Measurements from ENCODE around the gene MPG. TPM values are rescaled to one million over a fixed set of nuclear protein-coding genes. Genes with fewer than 3 reads are reported as not detected.

MPG gene
- total RNA-seq, 1 donor from 2014 or later: 72.6 TPM

DNA sequence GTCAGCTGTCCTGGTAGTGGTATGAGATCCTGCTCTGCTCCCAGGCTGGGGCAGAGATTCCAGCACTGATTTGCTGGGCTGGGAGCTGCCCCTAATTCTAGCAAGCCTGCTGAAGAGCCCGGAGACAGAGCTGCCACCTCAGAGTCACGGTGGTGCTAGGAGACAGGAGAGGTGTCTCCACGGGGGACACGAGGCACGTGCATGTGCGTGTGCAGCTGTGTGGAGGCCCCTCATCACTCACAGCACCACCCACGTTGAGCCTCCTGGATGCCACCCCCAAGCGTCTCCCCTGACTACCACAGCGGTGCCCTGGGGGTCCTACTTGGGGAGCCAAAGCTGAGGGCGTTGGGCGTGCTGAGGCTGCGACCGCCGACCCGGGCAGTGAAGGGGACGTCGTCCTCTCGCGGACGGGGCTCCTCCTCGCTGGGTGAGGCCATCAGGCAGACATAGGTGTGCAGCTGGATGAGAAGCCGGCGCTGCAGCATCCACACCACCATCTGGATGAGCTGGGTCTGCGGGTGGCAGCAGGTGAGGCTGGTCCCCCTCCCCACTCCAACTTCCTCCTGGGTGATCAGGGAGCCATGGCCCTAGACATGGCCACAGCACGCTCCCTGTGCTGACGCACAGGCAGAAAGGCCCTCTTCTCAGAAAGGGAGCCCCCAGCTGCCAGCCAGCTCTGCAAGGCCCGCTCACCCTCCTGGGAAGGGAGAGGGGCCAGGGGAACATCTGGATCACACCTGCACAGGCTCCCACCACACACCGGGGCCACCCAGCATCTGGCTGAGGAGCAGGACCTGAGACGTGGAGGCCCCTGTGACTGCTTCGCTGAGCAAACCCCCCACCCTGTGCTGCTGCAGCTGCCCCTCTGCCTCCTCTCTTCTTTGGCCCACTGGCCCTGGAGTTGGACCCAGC lies 11.6 kb downstream of the MPG start:
- Mint-ChIP-seq H3K9me3 (no peaks in the 10 kb centered on the region), H3K4me3 (no peak overlapping the region), H3K36me3 (ENCODE audit: low read depth) (peaks cover 26% of the 10 kb centered on the region), H3K27ac (no peak overlapping the region), H3K4me1 (peaks cover 8% of the 10 kb centered on the region), H3K27me3 (no peaks in the 10 kb centered on the region)
- intact Hi-C loops (cut with micrococcal nuclease): no loop called here
- no peak for DNase-seq

DNA sequence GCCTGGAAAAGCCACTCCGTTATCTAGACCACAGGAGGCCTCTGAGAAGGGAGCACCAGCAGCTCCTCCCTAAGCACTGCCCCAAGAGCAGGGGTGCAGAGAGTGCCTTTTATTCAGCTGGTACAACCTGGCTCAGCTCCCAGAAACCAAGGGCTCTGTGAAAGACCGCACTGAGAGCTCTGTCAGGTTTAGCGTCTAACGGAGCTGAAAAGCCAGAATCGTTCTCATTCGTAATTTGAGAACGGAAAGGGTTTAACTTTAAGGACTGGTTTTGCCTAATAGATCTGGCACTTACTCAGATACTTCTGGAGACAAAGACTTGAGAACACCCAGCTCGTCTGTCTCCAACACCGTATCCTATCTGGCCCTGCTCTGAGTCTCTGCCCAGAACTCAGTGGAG lies 13.5 kb downstream of the MPG start:
- H3K27me3 Mint-ChIP-seq: no peaks in the 10 kb centered on the region
- H3K27ac Mint-ChIP-seq: no peak overlapping the region
- intact Hi-C loops (cut with micrococcal nuclease): no loop called here
- no peak for DNase-seq
- no peaks in the 10 kb centered on the region for H3K9me3 Mint-ChIP-seq
- no peaks in the 10 kb centered on the region for H3K4me1 Mint-ChIP-seq
- H3K4me3 Mint-ChIP-seq: no peak overlapping the region
- H3K36me3 Mint-ChIP-seq (ENCODE audit: low read depth): peaks cover 19% of the 10 kb centered on the region

DNA sequence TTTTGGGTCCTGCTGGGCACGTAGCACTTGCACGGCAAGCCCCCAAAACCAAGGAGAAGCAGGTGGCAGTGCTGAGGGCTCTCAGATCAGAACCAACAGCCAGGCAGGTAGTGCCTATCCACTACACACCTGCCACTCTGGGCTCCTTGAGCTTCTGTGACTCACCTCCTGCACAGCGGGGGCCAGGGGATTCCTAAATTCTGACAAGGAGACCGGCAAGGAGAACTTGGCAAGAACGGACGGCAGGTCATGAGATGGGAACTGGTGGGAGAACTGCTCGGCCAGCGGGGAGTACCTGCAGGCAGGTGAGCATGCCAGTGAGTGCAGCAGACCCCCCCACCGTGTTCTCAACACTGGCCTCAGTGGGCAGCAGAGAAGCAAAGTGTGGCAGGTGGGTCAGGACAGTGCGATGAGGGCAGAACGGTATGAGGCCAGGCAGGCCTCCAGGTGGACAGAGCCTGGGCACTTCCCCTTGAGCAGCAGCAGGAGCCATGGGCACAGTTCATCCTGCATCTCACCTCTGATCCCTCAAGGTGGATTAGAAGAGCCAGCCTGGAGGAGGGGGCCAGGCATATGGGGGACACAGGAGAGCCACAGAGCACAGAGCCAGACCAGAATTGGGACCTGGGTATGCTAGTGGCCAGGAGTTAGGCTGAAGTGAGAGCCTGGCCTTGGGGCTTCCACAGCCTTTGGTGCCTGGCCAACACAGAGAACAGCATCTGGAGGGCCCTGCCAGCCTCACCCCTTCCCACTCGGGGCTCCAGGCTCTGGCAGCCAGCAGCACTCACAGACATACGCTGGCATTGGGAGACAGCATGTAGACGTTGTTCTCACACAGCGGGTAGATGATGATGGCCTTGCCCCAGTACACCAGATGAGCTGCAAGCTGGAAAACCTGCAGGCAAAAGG lies 14.7 kb downstream of the MPG start:
- Mint-ChIP-seq H3K36me3 (ENCODE audit: low read depth) (peaks cover 19% of the 10 kb centered on the region), H3K4me1 (peaks cover 5% of the 10 kb centered on the region), H3K4me3 (no peak overlapping the region), H3K27ac (no peak overlapping the region), H3K9me3 (no peaks in the 10 kb centered on the region), H3K27me3 (no peaks in the 10 kb centered on the region)
- intact Hi-C loops (cut with micrococcal nuclease): no loop called here
- no peak for DNase-seq

DNA sequence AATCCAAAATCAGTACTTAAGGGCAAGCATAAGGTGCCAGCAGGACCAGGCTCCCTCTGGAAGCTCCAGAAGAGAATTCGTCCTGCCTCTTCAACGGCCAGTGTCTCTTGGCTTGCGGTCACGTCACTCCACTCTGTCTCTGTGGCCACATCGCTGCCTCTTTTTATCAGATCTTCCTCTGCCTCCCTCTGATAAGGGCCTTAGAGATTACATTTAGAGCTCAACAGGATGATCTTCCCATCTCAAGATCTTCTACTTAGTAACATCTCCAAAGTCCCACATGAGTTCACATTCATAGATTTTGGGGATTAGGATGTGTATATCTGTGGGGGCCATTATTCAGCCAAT lies 16.9 kb downstream of the MPG start:
- Mint-ChIP-seq H3K36me3 (ENCODE audit: low read depth) (peaks cover 16% of the 10 kb centered on the region), H3K4me3 (no peak overlapping the region), H3K9me3 (no peaks in the 10 kb centered on the region), H3K4me1 (peaks cover 5% of the 10 kb centered on the region), H3K27me3 (no peaks in the 10 kb centered on the region), H3K27ac (no peak overlapping the region)
- DNase-seq: no peak
- intact Hi-C loops (cut with micrococcal nuclease): no loop called here

DNA sequence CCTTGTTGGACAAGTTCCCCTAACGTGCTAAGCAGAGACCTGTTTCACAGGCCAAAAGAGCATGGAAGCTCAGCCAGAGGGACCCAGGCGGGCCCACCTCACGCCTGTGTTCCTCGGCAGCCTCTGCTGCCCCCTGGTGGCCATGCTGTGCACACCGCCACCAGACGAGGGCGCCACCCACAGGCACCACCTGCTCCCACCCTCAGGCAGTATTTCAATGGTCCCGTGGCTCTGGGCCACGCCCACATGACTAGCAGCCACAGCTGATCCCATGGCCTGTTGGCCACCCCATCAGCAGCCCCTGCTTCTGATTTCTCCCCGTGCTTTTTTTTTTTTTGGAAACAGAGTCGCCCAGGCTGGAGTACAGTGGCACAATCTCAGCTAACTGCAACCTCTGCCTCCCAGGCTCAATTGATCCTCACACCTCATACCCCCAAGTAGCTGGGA lies 18.9 kb downstream of the MPG start:
- Mint-ChIP-seq H3K27ac (no peak overlapping the region), H3K27me3 (no peaks in the 10 kb centered on the region), H3K36me3 (ENCODE audit: low read depth) (peaks cover 7% of the 10 kb centered on the region), H3K4me1 (peaks cover 5% of the 10 kb centered on the region), H3K4me3 (no peak overlapping the region), H3K9me3 (no peaks in the 10 kb centered on the region)
- intact Hi-C loops (cut with micrococcal nuclease): loop anchor here (1.0 kb wide), 1 partner anchor 32 kb away; no protein-coding TSS in a partner anchor
- DNase-seq: peak; percentile 97

DNA sequence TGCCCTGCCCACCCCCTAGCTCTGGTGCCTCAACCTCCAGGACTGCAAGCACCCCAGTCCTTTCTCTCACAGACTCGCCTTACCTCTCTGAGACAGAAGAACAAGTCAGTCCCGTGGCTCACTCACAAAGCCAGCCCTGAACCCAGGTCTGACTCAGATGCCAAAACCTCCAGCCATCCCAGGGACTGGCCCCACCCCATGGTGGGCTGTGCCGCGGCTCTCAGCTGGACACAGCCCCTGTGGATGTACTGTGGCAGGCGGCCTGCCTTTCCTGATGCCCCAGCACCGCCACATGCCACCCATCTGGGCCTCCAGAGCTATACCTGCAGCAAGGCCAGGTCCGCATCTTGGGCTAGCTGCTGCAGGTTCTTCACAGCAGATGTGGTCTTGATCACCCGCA lies 19.8 kb downstream of the MPG start:
- Mint-ChIP-seq H3K4me1 (peaks cover 5% of the 10 kb centered on the region), H3K27ac (no peak overlapping the region), H3K27me3 (no peaks in the 10 kb centered on the region), H3K9me3 (no peaks in the 10 kb centered on the region), H3K36me3 (ENCODE audit: low read depth) (peaks cover 11% of the 10 kb centered on the region), H3K4me3 (no peak overlapping the region)
- no peak for DNase-seq
- intact Hi-C loops (cut with micrococcal nuclease): loop anchor here (1.0 kb wide), 1 partner anchor 33 kb away; no protein-coding TSS in a partner anchor

DNA sequence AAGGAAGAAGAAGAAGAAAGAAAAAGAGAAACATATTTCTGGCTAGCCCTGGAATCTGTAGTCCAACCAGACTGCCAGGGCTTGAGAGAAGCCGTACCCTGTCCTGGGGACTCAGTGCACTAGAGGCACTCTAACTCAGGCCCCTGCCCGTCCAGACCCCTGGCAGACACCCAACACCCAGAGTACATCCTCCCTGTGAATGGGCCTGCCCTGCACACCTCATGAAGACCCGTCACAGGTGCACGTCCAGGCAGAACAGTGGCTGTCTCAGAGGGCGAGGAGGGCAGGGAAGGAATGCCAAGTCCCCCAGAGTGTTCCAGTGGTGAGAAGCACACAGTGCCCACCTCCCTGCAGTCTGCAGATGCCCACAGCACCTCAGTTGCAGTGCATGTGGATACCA lies 23.0 kb downstream of the MPG start:
- Mint-ChIP-seq H3K36me3 (ENCODE audit: low read depth) (peaks cover 9% of the 10 kb centered on the region), H3K27me3 (no peaks in the 10 kb centered on the region), H3K9me3 (no peaks in the 10 kb centered on the region), H3K4me1 (peaks cover 5% of the 10 kb centered on the region), H3K4me3 (no peak overlapping the region), H3K27ac (no peak overlapping the region)
- intact Hi-C loops (cut with micrococcal nuclease): no loop called here
- no peak for DNase-seq

DNA sequence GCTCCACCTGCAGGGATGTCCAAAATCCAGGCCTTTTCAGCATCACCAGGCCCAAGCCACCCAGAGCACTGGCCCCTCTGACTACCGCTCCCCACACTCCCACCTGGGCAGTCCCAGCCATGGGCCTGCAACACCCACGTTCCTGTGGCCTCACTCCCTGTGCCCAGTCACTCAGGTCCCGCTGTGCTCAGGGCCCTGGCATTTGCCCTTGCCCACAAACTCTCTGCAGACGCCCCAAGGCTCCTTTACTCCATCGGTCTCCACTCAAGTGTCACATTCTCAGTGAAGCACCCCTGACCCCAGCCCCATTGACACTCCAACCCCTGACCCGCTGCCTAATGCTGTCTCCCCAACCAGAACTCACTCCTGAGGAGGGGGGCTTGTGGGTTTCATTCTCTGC lies 23.6 kb downstream of the MPG start:
- no peak for DNase-seq
- H3K9me3 Mint-ChIP-seq: no peaks in the 10 kb centered on the region
- no peaks in the 10 kb centered on the region for H3K27me3 Mint-ChIP-seq
- H3K36me3 Mint-ChIP-seq (ENCODE audit: low read depth): peaks cover 10% of the 10 kb centered on the region
- no peak overlapping the region for H3K4me3 Mint-ChIP-seq
- H3K27ac Mint-ChIP-seq: no peak overlapping the region
- intact Hi-C loops (cut with micrococcal nuclease): no loop called here
- peaks cover 5% of the 10 kb centered on the region for H3K4me1 Mint-ChIP-seq

DNA sequence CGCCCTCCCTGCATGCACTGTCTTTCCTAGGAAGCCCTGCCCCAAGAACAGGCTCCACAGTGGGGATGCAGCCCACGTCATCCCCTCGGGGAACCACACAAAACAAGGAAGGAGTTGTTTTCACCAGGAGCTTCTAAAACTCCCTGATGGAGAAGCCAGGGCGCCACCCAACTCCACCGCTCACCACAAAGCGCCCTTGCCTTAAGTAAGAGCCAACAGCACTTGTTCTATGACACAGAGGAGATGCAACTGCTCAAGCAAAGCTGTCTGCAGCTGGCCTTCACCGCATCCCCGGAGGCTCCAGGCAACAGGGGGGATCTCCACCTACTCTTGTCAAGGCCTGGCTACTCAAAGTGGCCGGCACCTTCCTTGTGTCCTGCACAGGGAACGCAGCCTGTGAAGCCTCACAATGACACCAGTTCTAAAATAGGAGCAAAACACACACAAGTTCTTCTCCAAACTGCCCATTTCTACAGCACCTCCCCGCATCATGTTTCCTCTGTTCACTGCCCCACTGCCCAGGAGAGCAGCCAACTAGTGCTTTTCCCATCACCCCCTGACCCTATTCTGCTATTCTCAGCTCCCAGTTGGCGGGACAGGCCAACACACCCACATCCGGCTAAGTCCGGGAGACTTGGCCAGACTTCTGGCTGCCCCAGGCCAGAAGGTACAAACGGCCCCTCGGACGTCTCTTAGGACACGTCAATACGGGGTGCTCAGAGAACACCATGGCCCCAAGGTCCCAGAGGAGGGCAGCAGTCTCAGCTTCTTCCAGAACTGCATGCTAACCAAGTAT lies 24.2 kb downstream of the MPG start:
- Mint-ChIP-seq H3K4me1 (peaks cover 2% of the 10 kb centered on the region), H3K4me3 (no peak overlapping the region), H3K27ac (no peak overlapping the region), H3K9me3 (no peaks in the 10 kb centered on the region), H3K27me3 (no peaks in the 10 kb centered on the region), H3K36me3 (ENCODE audit: low read depth) (peaks cover 8% of the 10 kb centered on the region)
- intact Hi-C loops (cut with micrococcal nuclease): no loop called here
- DNase-seq: no peak

DNA sequence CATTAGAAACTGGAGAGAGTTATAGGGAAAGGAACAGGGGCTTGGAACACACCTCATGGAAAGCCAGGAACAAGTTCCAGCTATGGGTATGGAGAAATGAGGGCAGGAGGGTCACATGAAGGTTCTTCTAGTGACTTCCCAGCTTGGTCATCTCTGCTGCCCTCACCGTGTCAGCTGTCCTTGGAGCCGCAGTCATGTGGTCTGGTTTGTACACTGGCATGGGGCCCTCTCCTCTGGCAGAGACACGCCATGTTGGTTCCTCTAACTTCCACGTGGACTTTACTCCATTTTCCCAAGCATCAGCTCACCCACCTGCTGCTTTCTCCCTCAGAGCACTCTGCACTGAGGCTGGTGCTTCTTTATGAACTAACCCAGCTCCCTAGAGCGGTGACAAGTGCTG lies 26.3 kb downstream of the MPG start:
- no peak overlapping the region for H3K4me3 Mint-ChIP-seq
- H3K9me3 Mint-ChIP-seq: no peaks in the 10 kb centered on the region
- H3K27ac Mint-ChIP-seq: no peak overlapping the region
- H3K27me3 Mint-ChIP-seq: no peaks in the 10 kb centered on the region
- DNase-seq: no peak
- H3K36me3 Mint-ChIP-seq (ENCODE audit: low read depth): peaks cover 12% of the 10 kb centered on the region
- intact Hi-C loops (cut with micrococcal nuclease): no loop called here
- no peaks in the 10 kb centered on the region for H3K4me1 Mint-ChIP-seq

DNA sequence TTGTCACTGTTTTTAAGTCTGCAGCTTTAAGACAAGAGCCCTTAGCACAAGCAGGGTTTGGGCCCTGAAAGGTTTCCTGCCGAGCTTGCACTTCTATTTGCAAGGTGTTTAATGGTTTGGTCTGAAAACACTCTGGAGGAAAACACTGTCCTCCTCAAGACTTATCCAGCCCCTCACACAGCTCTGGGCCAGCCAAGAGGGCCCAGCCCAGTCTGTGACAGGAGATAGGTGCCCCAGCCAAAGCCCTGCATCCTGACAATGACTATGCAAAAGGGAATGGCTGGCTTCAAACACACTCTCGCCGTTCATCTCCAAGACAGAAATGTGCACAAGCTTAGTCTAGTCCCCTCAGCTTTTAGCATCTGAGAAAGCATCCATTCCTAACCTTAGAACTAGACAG lies 26.9 kb downstream of the MPG start:
- DNase-seq: no peak
- Mint-ChIP-seq H3K9me3 (no peaks in the 10 kb centered on the region), H3K36me3 (ENCODE audit: low read depth) (peaks cover 12% of the 10 kb centered on the region), H3K27me3 (no peaks in the 10 kb centered on the region), H3K4me1 (no peaks in the 10 kb centered on the region), H3K4me3 (no peak overlapping the region), H3K27ac (no peak overlapping the region)
- intact Hi-C loops (cut with micrococcal nuclease): no loop called here

DNA sequence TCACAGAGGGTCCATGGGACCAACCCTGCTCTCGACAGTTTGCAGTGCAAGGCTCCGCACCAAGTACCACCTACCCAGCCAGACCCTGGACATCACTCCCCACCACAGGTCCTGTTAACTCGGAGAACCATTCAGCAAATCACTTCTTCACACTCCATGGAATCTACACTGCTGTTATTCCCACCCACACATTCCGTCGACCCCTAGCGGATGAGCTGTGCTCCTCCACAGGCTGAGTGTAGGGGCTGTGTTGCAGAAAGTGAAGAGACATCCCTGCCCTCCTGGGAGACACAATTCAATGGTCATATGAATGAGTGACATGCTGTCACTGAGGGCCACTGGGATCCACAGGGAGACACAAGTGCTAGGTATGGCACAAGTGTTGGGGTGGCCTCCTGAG lies 27.5 kb downstream of the MPG start:
- H3K4me3 Mint-ChIP-seq: no peak overlapping the region
- no peak for DNase-seq
- H3K27me3 Mint-ChIP-seq: no peaks in the 10 kb centered on the region
- H3K27ac Mint-ChIP-seq: no peak overlapping the region
- H3K36me3 Mint-ChIP-seq (ENCODE audit: low read depth): peaks cover 15% of the 10 kb centered on the region
- H3K9me3 Mint-ChIP-seq: no peaks in the 10 kb centered on the region
- H3K4me1 Mint-ChIP-seq: no peaks in the 10 kb centered on the region
- intact Hi-C loops (cut with micrococcal nuclease): no loop called here

DNA sequence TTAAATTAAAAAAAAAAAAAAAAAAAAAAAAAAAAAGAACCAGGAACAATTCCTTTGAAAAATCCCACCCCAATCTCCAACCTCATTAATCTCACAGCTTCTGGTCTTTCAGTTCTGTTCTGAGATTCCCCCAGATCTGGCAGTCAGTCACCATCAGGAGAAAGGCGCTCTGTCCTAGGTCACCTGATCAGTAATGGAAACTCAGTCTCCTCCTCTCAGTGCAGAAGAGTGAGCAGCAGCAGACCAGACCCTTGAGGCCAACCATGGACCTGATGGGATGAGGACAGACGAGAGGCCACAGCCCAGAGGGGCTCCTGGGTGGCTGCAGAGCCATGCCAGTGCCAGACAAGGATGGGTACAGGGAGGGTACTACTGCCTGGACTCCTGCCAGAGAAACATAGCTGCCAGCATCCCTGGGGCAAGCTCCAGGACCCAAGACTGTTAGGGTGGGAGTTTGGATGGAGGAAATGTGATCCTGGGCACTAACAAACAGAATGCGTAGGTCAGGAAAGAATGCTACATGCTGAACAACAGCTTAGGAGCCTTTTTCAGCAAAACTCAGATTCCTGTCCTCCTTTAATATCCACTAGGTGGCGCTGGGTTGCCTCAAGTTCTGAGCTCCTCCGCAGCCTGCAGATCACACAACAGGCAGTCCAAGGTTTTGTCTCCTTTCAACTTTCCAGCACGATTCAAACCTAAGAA lies 28.7 kb downstream of the MPG start:
- Mint-ChIP-seq H3K36me3 (ENCODE audit: low read depth) (peaks cover 18% of the 10 kb centered on the region), H3K9me3 (no peaks in the 10 kb centered on the region), H3K27ac (no peak overlapping the region), H3K4me1 (no peaks in the 10 kb centered on the region), H3K4me3 (no peak overlapping the region), H3K27me3 (no peaks in the 10 kb centered on the region)
- DNase-seq: peak; percentile 88
- intact Hi-C loops (cut with micrococcal nuclease): loop anchor here (1.0 kb wide), 2 partner anchors 75 to 256 kb away; no protein-coding TSS in a partner anchor
